H1 (cell line): ENCODE results near the gene MOB1B. TPM values are rescaled to one million over a fixed set of nuclear protein-coding genes. Genes with fewer than 3 reads are reported as not detected.
A peak's percentile ranks its signal among the peaks of the same experiment; 100 is the strongest.

Source experiments
- ASH2L ChIP-seq: fragments of 200-600, 300-600 bp; sonication (generic); IDR thresholded peaks from one replicate; pipeline ENCODE4 v1.7.1; 2017; ENCODE audit warnings: low read length
- FOSL1 ChIP-seq: IDR thresholded peaks from 2 replicates; pipeline ENCODE4 v1.6.1; 2011; ENCODE audit warnings: mild to moderate bottlenecking, low read depth, low read length, moderate library complexity; ENCODE audit not compliant: insufficient read depth
- POLR2A ChIP-seq, 2 experiments: IDR thresholded peaks; 1 replicate in 1 of 2; 2 replicates in 1 of 2; pipeline ENCODE4 v1.6.1; 2011; ENCODE audit warnings: low read depth in 2 of 2, low read length in 2 of 2, mild to moderate bottlenecking in 2 of 2; ENCODE audit errors: control extremely low read depth in 1 of 2
- SP4 ChIP-seq: IDR thresholded peaks from 2 replicates; pipeline ENCODE4 v1.6.1; 2012; ENCODE audit warnings: low read length, inconsistent platforms
- SUZ12 ChIP-seq: fragments of 200-600 bp; sonication (generic); IDR thresholded peaks from 2 replicates; pipeline ENCODE4 v1.6.1; 2012; ENCODE audit warnings: mild to moderate bottlenecking, inconsistent platforms, low read length, moderate library complexity, mixed read lengths
- TAF1 ChIP-seq: IDR thresholded peaks from 2 replicates; pipeline ENCODE4 v1.6.1; 2011; ENCODE audit warnings: mild to moderate bottlenecking, low read depth, low read length
- polyA plus RNA-seq, 7 experiments: library from polyadenylated mRNA; depleted of rRNA in 3 of 7; stranded (reverse) in 5 of 7; unstranded in 2 of 7; fragments of >200 nt in 5 of 7; fragments of 200-250 nt in 2 of 7; gene quantifications; 1 replicate in 5 of 7; 2 replicates in 1 of 7; 4 replicates in 1 of 7; pipeline versions ENCODE4 v1.2.1 to v1.2.3, GENCODE V29; 2011 to 2013; ENCODE audit warnings: missing spikeins in 2 of 7, mixed read lengths in 2 of 7
- total RNA-seq: library from RNA; stranded (reverse); fragmentation: NEBNext Ultra II Directional; extraction: Animal tissue kit (Norgen Biotek cat#: 25700); gene quantifications from 2 replicates; pipeline ENCODE4 v1.2.1, GENCODE V29; 2021
- TF ChIP-seq, protein P1 (sequence below): fragments of 300-600 bp; sonication (generic); IDR thresholded peaks from 2 replicates; pipeline ENCODE4 v1.7.1; 2012; ENCODE audit warnings: low read length, moderate library complexity, mild to moderate bottlenecking, inconsistent platforms; ENCODE audit not compliant: insufficient replicate concordance
- TF ChIP-seq, protein P2 (sequence below): IDR thresholded peaks from 2 replicates; pipeline ENCODE4 v1.6.1; 2011; ENCODE audit warnings: low read length, improper control_type of control experiment

MOB1B gene
- total and polyA plus RNA-seq, 2 of the 8 experiments (the other 6 are each of a cell fraction or from before 2014, with no cell fraction given): 3.8 to 33.5 TPM

DNA sequence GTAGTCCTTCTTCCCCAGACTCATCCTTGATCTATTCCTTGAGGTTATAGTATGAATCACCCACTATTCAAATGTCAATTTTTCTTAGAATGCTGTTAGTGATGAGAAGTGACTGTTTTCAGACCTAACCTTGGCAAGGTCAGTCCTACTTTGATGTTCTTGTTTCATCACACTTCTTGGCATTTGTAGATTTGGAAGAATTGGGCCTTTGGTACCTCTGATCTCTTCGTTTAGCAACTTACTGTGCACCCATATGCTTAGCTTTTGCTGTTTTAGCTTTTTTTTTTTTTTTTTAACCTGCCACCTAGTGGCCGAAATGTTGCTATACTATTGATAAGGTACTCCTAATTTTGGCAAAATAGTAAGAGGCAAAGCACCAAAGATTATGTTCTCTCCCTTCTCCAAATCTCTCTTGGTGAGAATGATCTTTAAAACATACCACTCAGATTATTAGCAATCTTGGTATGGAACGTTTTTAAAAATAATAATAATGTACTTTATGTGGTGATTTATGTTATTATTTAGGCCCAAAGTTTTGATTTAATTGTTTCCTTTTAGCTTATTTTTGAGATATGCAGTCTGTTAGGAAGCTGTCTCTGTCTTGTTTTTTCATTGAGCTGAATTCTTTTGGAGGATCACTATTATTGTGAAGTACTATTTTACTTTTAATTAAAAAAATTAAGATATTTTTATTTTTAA, 107.9 kb downstream of the MOB1B start (continued):
- TF ChIP-seq, protein P1, sequence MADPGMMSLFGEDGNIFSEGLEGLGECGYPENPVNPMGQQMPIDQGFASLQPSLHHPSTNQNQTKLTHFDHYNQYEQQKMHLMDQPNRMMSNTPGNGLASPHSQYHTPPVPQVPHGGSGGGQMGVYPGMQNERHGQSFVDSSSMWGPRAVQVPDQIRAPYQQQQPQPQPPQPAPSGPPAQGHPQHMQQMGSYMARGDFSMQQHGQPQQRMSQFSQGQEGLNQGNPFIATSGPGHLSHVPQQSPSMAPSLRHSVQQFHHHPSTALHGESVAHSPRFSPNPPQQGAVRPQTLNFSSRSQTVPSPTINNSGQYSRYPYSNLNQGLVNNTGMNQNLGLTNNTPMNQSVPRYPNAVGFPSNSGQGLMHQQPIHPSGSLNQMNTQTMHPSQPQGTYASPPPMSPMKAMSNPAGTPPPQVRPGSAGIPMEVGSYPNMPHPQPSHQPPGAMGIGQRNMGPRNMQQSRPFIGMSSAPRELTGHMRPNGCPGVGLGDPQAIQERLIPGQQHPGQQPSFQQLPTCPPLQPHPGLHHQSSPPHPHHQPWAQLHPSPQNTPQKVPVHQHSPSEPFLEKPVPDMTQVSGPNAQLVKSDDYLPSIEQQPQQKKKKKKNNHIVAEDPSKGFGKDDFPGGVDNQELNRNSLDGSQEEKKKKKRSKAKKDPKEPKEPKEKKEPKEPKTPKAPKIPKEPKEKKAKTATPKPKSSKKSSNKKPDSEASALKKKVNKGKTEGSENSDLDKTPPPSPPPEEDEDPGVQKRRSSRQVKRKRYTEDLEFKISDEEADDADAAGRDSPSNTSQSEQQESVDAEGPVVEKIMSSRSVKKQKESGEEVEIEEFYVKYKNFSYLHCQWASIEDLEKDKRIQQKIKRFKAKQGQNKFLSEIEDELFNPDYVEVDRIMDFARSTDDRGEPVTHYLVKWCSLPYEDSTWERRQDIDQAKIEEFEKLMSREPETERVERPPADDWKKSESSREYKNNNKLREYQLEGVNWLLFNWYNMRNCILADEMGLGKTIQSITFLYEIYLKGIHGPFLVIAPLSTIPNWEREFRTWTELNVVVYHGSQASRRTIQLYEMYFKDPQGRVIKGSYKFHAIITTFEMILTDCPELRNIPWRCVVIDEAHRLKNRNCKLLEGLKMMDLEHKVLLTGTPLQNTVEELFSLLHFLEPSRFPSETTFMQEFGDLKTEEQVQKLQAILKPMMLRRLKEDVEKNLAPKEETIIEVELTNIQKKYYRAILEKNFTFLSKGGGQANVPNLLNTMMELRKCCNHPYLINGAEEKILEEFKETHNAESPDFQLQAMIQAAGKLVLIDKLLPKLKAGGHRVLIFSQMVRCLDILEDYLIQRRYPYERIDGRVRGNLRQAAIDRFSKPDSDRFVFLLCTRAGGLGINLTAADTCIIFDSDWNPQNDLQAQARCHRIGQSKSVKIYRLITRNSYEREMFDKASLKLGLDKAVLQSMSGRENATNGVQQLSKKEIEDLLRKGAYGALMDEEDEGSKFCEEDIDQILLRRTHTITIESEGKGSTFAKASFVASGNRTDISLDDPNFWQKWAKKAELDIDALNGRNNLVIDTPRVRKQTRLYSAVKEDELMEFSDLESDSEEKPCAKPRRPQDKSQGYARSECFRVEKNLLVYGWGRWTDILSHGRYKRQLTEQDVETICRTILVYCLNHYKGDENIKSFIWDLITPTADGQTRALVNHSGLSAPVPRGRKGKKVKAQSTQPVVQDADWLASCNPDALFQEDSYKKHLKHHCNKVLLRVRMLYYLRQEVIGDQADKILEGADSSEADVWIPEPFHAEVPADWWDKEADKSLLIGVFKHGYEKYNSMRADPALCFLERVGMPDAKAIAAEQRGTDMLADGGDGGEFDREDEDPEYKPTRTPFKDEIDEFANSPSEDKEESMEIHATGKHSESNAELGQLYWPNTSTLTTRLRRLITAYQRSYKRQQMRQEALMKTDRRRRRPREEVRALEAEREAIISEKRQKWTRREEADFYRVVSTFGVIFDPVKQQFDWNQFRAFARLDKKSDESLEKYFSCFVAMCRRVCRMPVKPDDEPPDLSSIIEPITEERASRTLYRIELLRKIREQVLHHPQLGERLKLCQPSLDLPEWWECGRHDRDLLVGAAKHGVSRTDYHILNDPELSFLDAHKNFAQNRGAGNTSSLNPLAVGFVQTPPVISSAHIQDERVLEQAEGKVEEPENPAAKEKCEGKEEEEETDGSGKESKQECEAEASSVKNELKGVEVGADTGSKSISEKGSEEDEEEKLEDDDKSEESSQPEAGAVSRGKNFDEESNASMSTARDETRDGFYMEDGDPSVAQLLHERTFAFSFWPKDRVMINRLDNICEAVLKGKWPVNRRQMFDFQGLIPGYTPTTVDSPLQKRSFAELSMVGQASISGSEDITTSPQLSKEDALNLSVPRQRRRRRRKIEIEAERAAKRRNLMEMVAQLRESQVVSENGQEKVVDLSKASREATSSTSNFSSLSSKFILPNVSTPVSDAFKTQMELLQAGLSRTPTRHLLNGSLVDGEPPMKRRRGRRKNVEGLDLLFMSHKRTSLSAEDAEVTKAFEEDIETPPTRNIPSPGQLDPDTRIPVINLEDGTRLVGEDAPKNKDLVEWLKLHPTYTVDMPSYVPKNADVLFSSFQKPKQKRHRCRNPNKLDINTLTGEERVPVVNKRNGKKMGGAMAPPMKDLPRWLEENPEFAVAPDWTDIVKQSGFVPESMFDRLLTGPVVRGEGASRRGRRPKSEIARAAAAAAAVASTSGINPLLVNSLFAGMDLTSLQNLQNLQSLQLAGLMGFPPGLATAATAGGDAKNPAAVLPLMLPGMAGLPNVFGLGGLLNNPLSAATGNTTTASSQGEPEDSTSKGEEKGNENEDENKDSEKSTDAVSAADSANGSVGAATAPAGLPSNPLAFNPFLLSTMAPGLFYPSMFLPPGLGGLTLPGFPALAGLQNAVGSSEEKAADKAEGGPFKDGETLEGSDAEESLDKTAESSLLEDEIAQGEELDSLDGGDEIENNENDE: peak; percentile 24
- TF ChIP-seq, protein P2, sequence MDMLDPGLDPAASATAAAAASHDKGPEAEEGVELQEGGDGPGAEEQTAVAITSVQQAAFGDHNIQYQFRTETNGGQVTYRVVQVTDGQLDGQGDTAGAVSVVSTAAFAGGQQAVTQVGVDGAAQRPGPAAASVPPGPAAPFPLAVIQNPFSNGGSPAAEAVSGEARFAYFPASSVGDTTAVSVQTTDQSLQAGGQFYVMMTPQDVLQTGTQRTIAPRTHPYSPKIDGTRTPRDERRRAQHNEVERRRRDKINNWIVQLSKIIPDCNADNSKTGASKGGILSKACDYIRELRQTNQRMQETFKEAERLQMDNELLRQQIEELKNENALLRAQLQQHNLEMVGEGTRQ: no peak
- TF ChIP-seq SP4 (no peak), SUZ12 (no peak), ASH2L (no peak), FOSL1 (no peak), POLR2A (IDR thresholded peaks at IDR 0.05; ENCODE audit: control extremely low read depth in 1 of 2, low read depth in 2 of 2, low read length in 2 of 2) (no peak), TAF1 (no peak)
